HUES48 (cell line): Measurements from ENCODE around the gene TSHZ2.

ENCODE experiments used
- H3K27ac ChIP-seq: one replicate; pipeline ENCODE4 v1.7.0; 2013; ENCODE audit warnings: low read depth, low read length, inconsistent platforms
- H3K27me3 ChIP-seq: 2 replicates; pipeline ENCODE4 v1.6.1; 2013; ENCODE audit warnings: mild to moderate bottlenecking, low read length; ENCODE audit not compliant: control insufficient read depth, insufficient read depth
- H3K36me3 ChIP-seq: 2 replicates; pipeline ENCODE4 v1.6.1; 2013; ENCODE audit warnings: low read length; ENCODE audit not compliant: control insufficient read depth, insufficient read depth
- H3K4me1 ChIP-seq: 2 replicates; pipeline ENCODE4 v1.6.1; 2013; ENCODE audit warnings: mild to moderate bottlenecking, low read length; ENCODE audit not compliant: control insufficient read depth, insufficient read depth
- H3K4me3 ChIP-seq: 2 replicates; pipeline ENCODE4 v1.5.1; 2013; ENCODE audit warnings: mild to moderate bottlenecking, low read depth, low read length
- H3K9ac ChIP-seq: 2 replicates; pipeline ENCODE4 v1.6.1; 2013; ENCODE audit warnings: mild to moderate bottlenecking, low read depth, low read length, moderate library complexity
- H3K9me3 ChIP-seq: 2 replicates; pipeline ENCODE4 v1.6.1; 2013; ENCODE audit warnings: low read length; ENCODE audit not compliant: control insufficient read depth, insufficient read depth

Gene TSHZ2

DNA sequence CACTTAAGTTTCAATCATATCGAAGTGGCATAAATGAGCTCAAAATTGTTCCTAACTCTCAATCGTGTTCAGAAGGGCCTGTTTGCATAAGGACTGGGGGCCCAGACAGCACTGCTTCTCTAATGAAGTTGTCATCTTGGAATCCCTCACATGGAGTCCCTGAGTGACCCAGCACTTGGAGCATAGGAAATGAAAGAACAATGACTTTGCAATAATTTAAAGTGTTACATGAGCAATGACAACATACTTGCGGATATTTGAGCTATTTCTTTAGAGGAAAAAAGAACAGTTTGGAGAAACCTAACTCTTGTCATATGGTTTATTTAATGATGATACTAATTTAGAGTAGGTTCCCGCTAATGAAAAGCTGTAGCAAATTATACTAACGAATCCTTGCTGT lies 239.9 kb downstream of the TSHZ2 start:
- peaks cover 22% of the 10 kb centered on the region for H3K4me1 ChIP-seq
- no peak overlapping the region for H3K9ac ChIP-seq
- peaks cover 9% of the 10 kb centered on the region for H3K27me3 ChIP-seq
- H3K27ac ChIP-seq: no peak overlapping the region
- H3K4me3 ChIP-seq: no peak overlapping the region
- H3K36me3 ChIP-seq: no peaks in the 10 kb centered on the region
- H3K9me3 ChIP-seq: no peaks in the 10 kb centered on the region

- Histone ChIP-seq H3K9ac (no peak overlapping the region), H3K27ac (no peak overlapping the region), H3K4me3 (no peak overlapping the region), H3K4me1 (peaks cover 36% of the 10 kb centered on the region), H3K27me3 (peaks cover 9% of the 10 kb centered on the region), H3K9me3 (no peaks in the 10 kb centered on the region), H3K36me3 (no peaks in the 10 kb centered on the region)
These were observed 242.2 kb downstream of the TSHZ2 start for GRCh38 chr20:53214392-53214791.

GRCh38 chr20:53215166-53215565 lies 243.0 kb downstream of the TSHZ2 start:
- Histone ChIP-seq H3K27me3 (peaks cover 9% of the 10 kb centered on the region), H3K4me1 (peaks cover 31% of the 10 kb centered on the region), H3K36me3 (no peaks in the 10 kb centered on the region; the same call in 1 of the 2 replicates), H3K9me3 (peaks cover 7% of the 10 kb centered on the region), H3K9ac (no peak overlapping the region), H3K4me3 (no peak overlapping the region), H3K27ac (no peak overlapping the region)

- Histone ChIP-seq H3K4me1 (peaks cover 31% of the 10 kb centered on the region), H3K27me3 (peaks cover 9% of the 10 kb centered on the region), H3K36me3 (no peaks in the 10 kb centered on the region; the same call in 1 of the 2 replicates), H3K4me3 (no peak overlapping the region; the same call in 1 of the 2 replicates), H3K27ac (no peak overlapping the region), H3K9ac (no peak overlapping the region), H3K9me3 (peaks cover 15% of the 10 kb centered on the region)
These were observed 244.3 kb downstream of the TSHZ2 start for GRCh38 chr20:53216478-53216855.

DNA sequence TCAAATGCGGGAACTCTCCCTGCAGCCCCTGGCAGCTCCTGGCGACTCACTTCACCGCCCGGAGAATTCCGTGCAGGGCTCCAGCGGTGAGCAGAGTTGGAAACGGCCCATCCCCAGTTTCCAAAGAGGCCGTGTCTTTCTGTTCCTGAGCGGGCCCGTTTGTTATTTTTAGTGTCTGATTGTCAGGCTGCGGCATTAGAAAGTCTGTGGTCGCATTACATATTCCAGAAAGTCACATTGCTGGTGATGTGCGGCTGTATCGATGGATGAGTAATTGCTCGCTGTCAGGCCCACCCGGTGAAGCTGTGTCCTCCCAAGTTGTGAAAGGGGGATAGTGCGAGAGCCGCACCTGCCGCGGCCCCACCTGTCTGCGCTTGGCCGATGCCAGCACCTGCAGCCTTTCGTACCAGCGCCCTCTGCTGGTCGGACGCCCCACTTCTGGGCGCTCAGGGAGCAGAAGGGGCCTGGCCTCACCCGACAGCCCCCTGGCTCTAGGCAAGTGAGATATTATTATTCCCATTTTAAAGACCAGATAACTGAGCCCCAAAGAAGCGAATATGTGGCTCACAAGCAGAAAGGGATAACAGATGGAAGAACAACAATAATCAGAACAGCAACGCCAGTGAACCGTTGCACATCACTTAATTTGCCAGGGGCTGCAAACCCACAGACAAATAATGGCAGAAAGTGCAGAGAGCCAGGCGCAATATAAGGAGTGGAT lies 244.9 kb downstream of the TSHZ2 start:
- Histone ChIP-seq H3K9me3 (peaks cover 15% of the 10 kb centered on the region), H3K4me1 (peaks cover 31% of the 10 kb centered on the region), H3K9ac (no peak overlapping the region), H3K36me3 (no peaks in the 10 kb centered on the region; the same call in 1 of the 2 replicates), H3K27ac (no peak overlapping the region), H3K4me3 (peak overlapping the region; percentile 38; the same call in 1 of the 2 replicates), H3K27me3 (peaks cover 9% of the 10 kb centered on the region)

DNA sequence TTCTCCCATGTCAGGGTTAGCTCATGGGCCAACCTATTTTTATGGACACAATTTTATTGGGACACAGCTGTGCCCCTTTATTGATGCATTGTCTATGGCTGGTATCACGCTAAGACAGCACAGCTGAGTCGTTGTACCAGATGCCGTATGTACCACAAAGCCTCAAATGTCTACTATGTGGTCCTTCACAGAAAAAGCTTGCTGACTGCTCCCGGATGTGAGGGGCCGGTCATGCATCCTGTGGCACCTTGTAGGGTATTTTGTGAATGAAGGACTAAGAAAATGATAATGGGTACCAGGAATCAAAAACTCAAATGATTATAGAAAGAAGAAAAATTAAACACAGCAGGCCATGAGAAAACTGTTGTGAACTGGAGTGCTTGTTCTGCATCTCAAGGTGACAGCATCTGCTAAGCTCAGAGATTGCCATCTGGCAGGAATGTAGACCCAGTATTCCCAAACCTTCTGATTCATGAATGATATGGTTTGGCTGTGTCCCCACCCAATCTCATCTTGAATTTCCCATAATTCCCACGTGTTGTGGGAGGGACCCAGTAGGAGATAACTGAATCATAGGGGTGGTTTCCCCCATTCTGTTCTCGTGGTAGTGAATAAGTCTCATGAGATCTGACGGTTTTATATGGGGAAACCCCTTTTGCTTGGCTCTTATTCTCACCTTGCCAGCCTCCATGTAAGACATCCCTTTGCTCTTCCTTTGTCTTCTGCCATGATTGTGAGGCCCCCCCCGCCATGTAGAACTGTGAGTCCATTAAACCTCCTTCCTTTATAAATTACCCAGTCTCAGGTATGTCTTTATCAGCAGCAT lies 248.5 kb downstream of the TSHZ2 start:
- Histone ChIP-seq H3K27ac (no peak overlapping the region), H3K4me3 (no peak overlapping the region), H3K9ac (no peak overlapping the region), H3K9me3 (peaks cover 15% of the 10 kb centered on the region), H3K27me3 (peaks cover 9% of the 10 kb centered on the region), H3K36me3 (no peaks in the 10 kb centered on the region; the same call in 1 of the 2 replicates), H3K4me1 (peaks cover 31% of the 10 kb centered on the region)

DNA sequence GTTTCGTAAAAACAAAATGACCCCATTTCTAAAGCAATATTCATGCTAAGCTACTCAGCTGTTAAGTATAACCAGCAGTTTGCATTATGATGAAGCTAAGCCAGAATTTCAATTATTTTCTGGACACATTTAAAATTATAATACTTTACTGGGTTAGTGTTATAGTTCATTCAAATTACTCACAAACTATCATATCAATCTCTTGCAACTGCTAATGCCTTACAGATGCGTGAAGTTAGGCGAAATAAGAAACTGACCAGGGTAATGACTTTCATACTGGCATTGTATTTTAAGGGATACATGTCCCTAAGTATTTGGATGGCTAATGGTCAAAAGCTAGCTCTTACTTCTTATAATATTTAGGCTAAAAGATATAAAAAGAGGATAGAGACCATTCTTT lies 249.6 kb downstream of the TSHZ2 start:
- Histone ChIP-seq H3K27ac (no peak overlapping the region), H3K4me1 (peaks cover 32% of the 10 kb centered on the region), H3K9me3 (peaks cover 15% of the 10 kb centered on the region), H3K9ac (no peak overlapping the region), H3K36me3 (no peaks in the 10 kb centered on the region; the same call in 1 of the 2 replicates), H3K4me3 (no peak overlapping the region), H3K27me3 (no peaks in the 10 kb centered on the region)

DNA sequence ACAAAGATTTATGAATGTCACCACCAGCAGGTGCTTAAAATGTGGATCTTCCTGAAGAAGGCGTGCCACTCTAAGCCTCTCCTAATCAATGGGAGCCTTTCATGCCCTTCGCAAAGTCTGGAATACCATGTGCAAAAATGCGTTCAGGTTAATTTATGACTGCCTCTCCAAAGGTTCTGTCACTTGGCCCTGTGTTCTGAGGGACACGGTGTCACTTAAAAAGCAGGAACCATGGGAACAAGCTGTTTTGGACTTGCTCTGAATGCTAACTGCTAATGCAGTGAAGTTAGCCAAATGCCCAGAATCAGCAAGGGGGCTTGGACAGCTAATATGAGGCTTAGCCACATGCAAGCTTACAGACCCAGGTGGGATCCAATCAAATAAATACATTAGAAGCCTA lies 250.3 kb downstream of the TSHZ2 start:
- Histone ChIP-seq H3K9ac (no peak overlapping the region), H3K27me3 (no peaks in the 10 kb centered on the region), H3K36me3 (no peaks in the 10 kb centered on the region; the same call in 1 of the 2 replicates), H3K27ac (no peak overlapping the region), H3K4me1 (peaks cover 33% of the 10 kb centered on the region), H3K9me3 (peaks cover 15% of the 10 kb centered on the region), H3K4me3 (no peak overlapping the region)

DNA sequence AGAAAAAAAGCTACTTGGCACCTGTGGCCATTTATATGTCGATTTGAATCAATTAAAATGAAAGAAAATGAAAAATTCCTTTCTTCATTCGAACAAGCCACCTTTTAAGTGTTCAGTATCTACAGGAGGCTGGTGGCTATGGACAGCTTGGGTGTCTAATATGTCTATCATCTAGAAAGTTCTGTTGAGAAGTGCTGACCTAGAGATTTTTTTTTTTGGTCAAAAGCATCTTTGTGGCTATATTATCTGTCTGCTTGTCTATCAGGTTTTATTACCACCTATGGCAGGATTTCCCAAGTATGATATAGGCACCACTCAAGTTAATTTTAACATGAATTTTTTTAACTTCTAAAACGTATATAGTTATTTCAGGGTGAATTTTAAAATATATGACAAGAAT lies 250.8 kb downstream of the TSHZ2 start:
- H3K4me1 ChIP-seq: peaks cover 32% of the 10 kb centered on the region
- H3K4me3 ChIP-seq: no peak overlapping the region
- peaks cover 15% of the 10 kb centered on the region for H3K9me3 ChIP-seq
- no peaks in the 10 kb centered on the region for H3K27me3 ChIP-seq
- H3K9ac ChIP-seq: no peak overlapping the region
- H3K36me3 ChIP-seq: no peaks in the 10 kb centered on the region; the same call in 1 of the 2 replicates
- no peak overlapping the region for H3K27ac ChIP-seq

DNA sequence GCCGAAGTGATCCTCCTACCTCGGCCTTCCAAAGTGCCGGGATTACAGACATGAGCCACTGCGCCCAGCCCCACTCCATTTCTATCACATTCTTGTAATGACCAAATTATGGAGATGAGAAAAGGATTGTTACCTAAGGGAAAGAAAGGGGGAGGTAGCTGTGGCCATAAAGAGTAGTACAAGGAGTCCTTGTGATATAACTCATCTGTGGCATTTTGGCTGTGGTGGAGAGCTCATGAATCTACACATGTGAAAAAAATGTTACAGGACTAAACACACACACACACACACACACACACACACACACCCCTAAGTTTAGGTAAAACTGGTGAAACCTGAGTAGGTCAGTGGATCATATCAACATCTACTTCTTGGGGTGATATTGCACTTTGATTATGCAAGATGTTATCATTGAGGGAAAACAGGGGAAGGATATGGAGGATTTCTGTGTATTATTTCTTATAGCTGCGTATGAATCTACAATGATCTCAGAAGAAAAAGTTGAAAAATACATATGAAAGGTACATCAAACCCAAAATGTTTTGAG lies 251.5 kb downstream of the TSHZ2 start:
- no peak overlapping the region for H3K9ac ChIP-seq
- H3K4me3 ChIP-seq: no peak overlapping the region
- H3K4me1 ChIP-seq: peaks cover 24% of the 10 kb centered on the region
- no peaks in the 10 kb centered on the region for H3K27me3 ChIP-seq
- no peak overlapping the region for H3K27ac ChIP-seq
- H3K36me3 ChIP-seq: no peaks in the 10 kb centered on the region; the same call in 1 of the 2 replicates
- peaks cover 15% of the 10 kb centered on the region for H3K9me3 ChIP-seq

- H3K27ac ChIP-seq: no peak overlapping the region
- H3K4me1 ChIP-seq: peaks cover 17% of the 10 kb centered on the region
- H3K27me3 ChIP-seq: no peaks in the 10 kb centered on the region
- H3K9ac ChIP-seq: no peak overlapping the region
- no peak overlapping the region for H3K4me3 ChIP-seq
- peaks cover 10% of the 10 kb centered on the region for H3K9me3 ChIP-seq
- H3K36me3 ChIP-seq: no peaks in the 10 kb centered on the region; the same call in 1 of the 2 replicates
These were observed 252.7 kb downstream of the TSHZ2 start for GRCh38 chr20:53224851-53225250.
